Measurements from ENCODE around the gene OR1N2. TPM values are rescaled to one million over a fixed set of nuclear protein-coding genes. Genes with fewer than 3 reads are reported as not detected.
A peak's percentile ranks its signal among the peaks of the same experiment; 100 is the strongest.
"Not testable (repeated sequence)": the region's sequence is repeated elsewhere in the genome, so short reads cannot be mapped to it uniquely, and the experiment has no call there.

The OR1N2 gene
- total RNA-seq = not detected in 2 replicates

GRCh38 chr9:122552812-122553211 lies at the start of gene OR1N2:
OR1N2 (plus strand) TSS chr9:122553112; CDS start chr9:122553212, 100 bp downstream.
- DNase-seq (ENCODE audit: low read depth in 2 of 2) = no peak

- no peak for DNase-seq (ENCODE audit: low read depth in 2 of 2)
Measured at GRCh38 chr9:122506964-122507363, 45.9 kb upstream of the OR1N2 start.

- DNase-seq (ENCODE audit: low read depth in 2 of 2) = no peak
Measured at GRCh38 chr9:122510502-122510901, 42.4 kb upstream of the OR1N2 start, which contains the start of gene OR1J2. OR1J2 (plus strand) TSS chr9:122510802; CDS start chr9:122510802, 0 bp downstream.

- DNase-seq (ENCODE audit: low read depth in 2 of 2) = no peak
Measured at GRCh38 chr9:122518226-122518625, 34.7 kb upstream of the OR1N2 start.

GRCh38 chr9:122518841-122519240 lies 34.1 kb upstream of the OR1N2 start, which contains the start of gene OR1J4:
OR1J4 (plus strand) TSS chr9:122519141; CDS start chr9:122519141, 0 bp downstream.
- no peak for DNase-seq (ENCODE audit: low read depth in 2 of 2)

- DNase-seq (ENCODE audit: low read depth in 2 of 2) = no peak
Measured at GRCh38 chr9:122519376-122519775, 33.5 kb upstream of the OR1N2 start.

- DNase-seq (ENCODE audit: low read depth in 2 of 2) = no peak
Measured at GRCh38 chr9:122526602-122527001, 26.3 kb upstream of the OR1N2 start.

- no peak for DNase-seq (ENCODE audit: low read depth in 2 of 2)
Measured at GRCh38 chr9:122527193-122527592, 25.7 kb upstream of the OR1N2 start, which contains the start of gene OR1N1. OR1N1 (minus strand) TSS chr9:122527293; CDS start chr9:122527293, 0 bp downstream.

- DNase-seq (ENCODE audit: low read depth in 2 of 2) = not testable (repeated sequence)
Measured at GRCh38 chr9:122531157-122531556, 21.8 kb upstream of the OR1N2 start.

GRCh38 chr9:122536134-122536533 lies 16.8 kb upstream of the OR1N2 start:
- DNase-seq (ENCODE audit: low read depth in 2 of 2) = no peak

- not testable (repeated sequence) for DNase-seq (ENCODE audit: low read depth in 2 of 2)
Measured at GRCh38 chr9:122537066-122537465, 15.8 kb upstream of the OR1N2 start.

GRCh38 chr9:122538757-122539156 lies 14.2 kb upstream of the OR1N2 start:
- DNase-seq (ENCODE audit: low read depth in 2 of 2) = no peak

GRCh38 chr9:122546196-122546595 lies 6.7 kb upstream of the OR1N2 start:
- DNase-seq (ENCODE audit: low read depth in 2 of 2) = no peak

GRCh38 chr9:122551371-122551770 lies 1.5 kb upstream of the OR1N2 start:
- no peak for DNase-seq (ENCODE audit: low read depth in 2 of 2)

- no peak for DNase-seq (ENCODE audit: low read depth in 2 of 2)
Measured at GRCh38 chr9:122561446-122561845, 8.5 kb downstream of the OR1N2 start.

GRCh38 chr9:122562134-122562760 lies 9.3 kb downstream of the OR1N2 start:
- DNase-seq (ENCODE audit: low read depth in 2 of 2) = no peak

GRCh38 chr9:122567901-122568300 lies 15.0 kb downstream of the OR1N2 start:
- DNase-seq (ENCODE audit: low read depth in 2 of 2) = no peak

GRCh38 chr9:122572456-122572855 lies 19.5 kb downstream of the OR1N2 start:
- DNase-seq (ENCODE audit: low read depth in 2 of 2) = no peak

GRCh38 chr9:122579874-122580273 lies 27.0 kb downstream of the OR1N2 start:
- peak in 1 of 2 donors; percentile 11 for DNase-seq (ENCODE audit: low read depth in 2 of 2)

GRCh38 chr9:122580360-122580759 lies 27.4 kb downstream of the OR1N2 start:
- DNase-seq (ENCODE audit: low read depth in 2 of 2) = peak in 1 of 2 donors; percentile 75

- DNase-seq (ENCODE audit: low read depth in 2 of 2) = not testable (repeated sequence)
Measured at GRCh38 chr9:122583284-122583683, 30.4 kb downstream of the OR1N2 start, which contains the start of gene OR1L8. OR1L8 (minus strand) TSS chr9:122583384; CDS start chr9:122568477, 14,907 bp downstream.
